NCI-H2107 treated with DMSO at 0.1 percent for 48 hours (cell line): ENCODE measurements around the gene IQCK.

Source experiments
- DNase-seq: peaks from one replicate; lab custom pipeline; 2025; ENCODE audit not compliant: unreplicated experiment; lab: John Stamatoyannopoulos, UW

The IQCK gene

DNA sequence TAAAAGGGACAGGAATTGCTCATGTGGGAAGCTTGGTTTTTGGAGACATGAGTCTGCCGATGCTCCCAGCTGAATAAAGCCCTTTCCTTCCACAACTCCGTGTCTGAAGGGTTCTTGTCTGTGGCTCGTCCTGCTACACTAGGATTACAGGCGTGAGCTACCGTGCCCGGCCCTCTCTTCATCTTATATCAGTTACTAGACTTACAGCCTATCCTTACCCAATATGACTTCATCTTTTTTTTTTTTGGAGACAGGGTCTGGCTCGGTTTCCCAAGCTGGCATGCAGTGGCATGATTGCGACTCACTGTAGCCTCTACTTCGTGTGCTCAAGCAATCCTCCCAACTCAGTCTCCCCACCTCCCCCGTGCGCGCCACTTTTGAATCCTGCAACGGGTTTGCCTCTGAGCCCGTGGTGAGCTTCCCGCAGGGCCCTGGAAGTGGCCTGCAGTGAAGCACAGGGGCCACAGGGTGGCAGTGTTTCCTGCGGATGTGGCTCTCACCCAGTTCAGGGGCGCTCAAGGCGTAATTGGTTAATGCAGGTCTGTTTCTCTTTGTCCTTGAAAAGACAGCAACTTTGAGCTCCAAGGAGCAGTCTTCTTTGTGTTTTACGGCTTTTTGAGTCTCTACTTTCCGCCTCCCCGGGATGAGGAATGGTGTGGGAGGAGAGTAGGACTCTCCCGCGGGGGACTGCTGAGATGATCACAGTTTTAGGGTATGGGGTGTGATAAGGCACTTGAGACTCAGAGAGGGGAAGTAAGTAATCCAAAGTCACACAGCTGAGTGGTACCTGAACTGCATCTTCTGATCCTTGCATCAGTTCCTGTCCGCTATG, 189.3 kb downstream of the IQCK start:
- peak; percentile 68 for DNase-seq
